Measurements from ENCODE around the gene FASN. TPM values are rescaled to one million over a fixed set of nuclear protein-coding genes. Genes with fewer than 3 reads are reported as not detected.

The FASN gene
- total RNA-seq, 4 donors from 2014 or later, result 30.3 to 63.6 (median 44.8) TPM

DNA sequence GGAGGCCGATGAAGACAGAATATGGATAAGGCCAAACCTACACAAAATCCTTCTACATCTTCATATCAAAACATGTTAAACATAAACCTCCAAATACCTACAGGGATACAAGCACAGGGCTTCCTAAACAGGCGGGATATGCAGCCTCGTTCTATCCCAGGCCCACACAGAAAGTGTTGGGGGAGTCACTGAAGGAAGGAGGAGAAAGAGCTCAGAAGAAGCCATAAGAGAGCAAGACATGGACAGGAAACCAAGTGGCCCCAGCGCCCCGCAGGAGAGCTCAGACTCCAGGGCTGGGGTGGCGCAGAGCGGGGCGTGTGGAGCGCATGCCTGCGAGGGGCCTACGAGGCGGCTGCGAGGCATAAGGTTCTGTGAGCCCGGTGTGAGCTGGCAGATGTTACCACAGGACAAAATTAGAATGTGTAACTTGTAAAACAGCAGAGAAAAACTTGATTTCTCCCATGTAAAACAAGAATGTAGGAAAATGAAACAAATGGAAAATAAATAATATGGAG is 11.0 kb upstream of the FASN start:
- TF ChIP-seq EP300 (IDR thresholded peaks at IDR 0.05), result no peak
- TF ChIP-seq, protein P1, sequence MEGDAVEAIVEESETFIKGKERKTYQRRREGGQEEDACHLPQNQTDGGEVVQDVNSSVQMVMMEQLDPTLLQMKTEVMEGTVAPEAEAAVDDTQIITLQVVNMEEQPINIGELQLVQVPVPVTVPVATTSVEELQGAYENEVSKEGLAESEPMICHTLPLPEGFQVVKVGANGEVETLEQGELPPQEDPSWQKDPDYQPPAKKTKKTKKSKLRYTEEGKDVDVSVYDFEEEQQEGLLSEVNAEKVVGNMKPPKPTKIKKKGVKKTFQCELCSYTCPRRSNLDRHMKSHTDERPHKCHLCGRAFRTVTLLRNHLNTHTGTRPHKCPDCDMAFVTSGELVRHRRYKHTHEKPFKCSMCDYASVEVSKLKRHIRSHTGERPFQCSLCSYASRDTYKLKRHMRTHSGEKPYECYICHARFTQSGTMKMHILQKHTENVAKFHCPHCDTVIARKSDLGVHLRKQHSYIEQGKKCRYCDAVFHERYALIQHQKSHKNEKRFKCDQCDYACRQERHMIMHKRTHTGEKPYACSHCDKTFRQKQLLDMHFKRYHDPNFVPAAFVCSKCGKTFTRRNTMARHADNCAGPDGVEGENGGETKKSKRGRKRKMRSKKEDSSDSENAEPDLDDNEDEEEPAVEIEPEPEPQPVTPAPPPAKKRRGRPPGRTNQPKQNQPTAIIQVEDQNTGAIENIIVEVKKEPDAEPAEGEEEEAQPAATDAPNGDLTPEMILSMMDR (IDR thresholded peaks at IDR 0.05), result no peak
- no peak for TF ChIP-seq POLR2AphosphoS5 (IDR thresholded peaks at IDR 0.05)
- no peak for TF ChIP-seq POLR2A (IDR thresholded peaks at IDR 0.05; ENCODE audit: low read depth)
- H3K27me3 ChIP-seq, result no peaks in the 10 kb centered on the region
- no peak for DNase-seq (ENCODE audit: extremely low spot score)
- H3K4me3 ChIP-seq, result no peak overlapping the region
- H3K36me3 ChIP-seq, result peaks cover 0 to 29% (median 14%) of the 10 kb centered on the region in 4 donors
- H3K9me3 ChIP-seq, result no peaks in the 10 kb centered on the region
- peak overlapping the region in 1 of 4 donors; percentile 14 for H3K27ac ChIP-seq (replicated peaks in 1 of 4)
- intact Hi-C loops (cut with DNase I), result no loop called here
- peaks cover 20 to 42% (median 32%) of the 10 kb centered on the region in 4 donors for H3K4me1 ChIP-seq
- 89% methylated on average over 14 of the region's 14 CpGs for WGBS

DNA sequence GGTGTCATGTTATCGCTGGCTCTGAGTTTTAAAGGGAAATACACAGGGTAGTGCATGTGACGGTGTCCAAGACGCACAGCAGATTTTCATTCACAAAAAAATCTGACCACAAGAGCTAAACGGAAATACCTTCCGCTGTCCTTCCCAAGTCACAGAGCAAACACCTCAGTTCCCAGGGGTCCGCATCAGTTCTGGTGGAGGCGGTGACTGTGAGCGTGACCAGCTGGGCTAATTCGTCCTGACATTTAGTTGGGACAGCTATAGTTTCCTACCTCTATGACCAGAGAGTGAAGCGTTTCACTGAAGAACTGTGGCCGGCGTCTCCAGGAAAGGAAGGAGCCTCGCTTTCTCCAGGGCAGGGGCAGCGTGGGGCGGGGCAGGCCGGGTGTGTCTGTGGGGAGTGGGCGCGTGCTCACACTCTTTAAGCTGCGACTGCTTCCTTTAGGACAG is 10.5 kb upstream of the FASN start:
- TF ChIP-seq POLR2A (IDR thresholded peaks at IDR 0.05; ENCODE audit: low read depth) (no peak), POLR2AphosphoS5 (IDR thresholded peaks at IDR 0.05) (no peak), EP300 (IDR thresholded peaks at IDR 0.05) (no peak)
- TF ChIP-seq, protein P1 (IDR thresholded peaks at IDR 0.05), result no peak
- no peaks in the 10 kb centered on the region for H3K9me3 ChIP-seq
- H3K36me3 ChIP-seq, result peaks cover 0 to 24% (median 11%) of the 10 kb centered on the region in 4 donors
- no peaks in the 10 kb centered on the region for H3K27me3 ChIP-seq
- H3K4me1 ChIP-seq, result peaks cover 23 to 47% (median 37%) of the 10 kb centered on the region in 4 donors
- H3K4me3 ChIP-seq, result no peak overlapping the region
- intact Hi-C loops (cut with DNase I), result no loop called here
- no peak for DNase-seq (ENCODE audit: extremely low spot score)
- peak overlapping the region in 1 of 4 donors; percentile 36 for H3K27ac ChIP-seq (replicated peaks in 1 of 4)
- 77% methylated on average over 19 of the region's 19 CpGs for WGBS

DNA sequence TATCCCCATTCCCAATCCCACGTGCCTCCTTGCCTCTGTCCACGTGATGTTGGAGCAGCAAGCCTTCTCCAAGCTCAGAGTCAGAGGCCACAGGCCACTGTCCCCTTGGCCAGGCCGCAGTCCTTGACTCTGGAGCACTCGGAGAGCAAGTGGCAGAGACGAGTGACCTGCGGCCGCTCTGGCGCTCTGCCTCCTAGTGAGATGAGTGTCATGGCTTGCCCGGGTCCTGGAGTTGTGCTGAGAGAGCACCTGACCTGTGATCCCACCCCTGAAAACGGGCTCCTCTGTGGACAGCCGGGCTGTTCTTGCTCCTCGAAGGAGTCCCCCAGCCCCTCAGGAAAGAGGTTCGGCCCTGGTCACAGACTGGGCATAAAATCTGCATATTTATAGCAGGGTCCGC is 10.0 kb upstream of the FASN start:
- Histone ChIP-seq H3K27ac (replicated peaks in 1 of 4) (peak overlapping the region in 1 of 4 donors; percentile 36), H3K4me3 (no peak overlapping the region), H3K4me1 (peaks cover 23 to 52% (median 42%) of the 10 kb centered on the region in 4 donors), H3K36me3 (peaks cover 0 to 20% (median 6%) of the 10 kb centered on the region in 4 donors), H3K9me3 (no peaks in the 10 kb centered on the region), H3K27me3 (no peaks in the 10 kb centered on the region)
- WGBS, result 75% methylated on average over 14 of the region's 14 CpGs
- DNase-seq (ENCODE audit: extremely low spot score), result no peak
- no peak for TF ChIP-seq POLR2A (IDR thresholded peaks at IDR 0.05; ENCODE audit: low read depth)
- TF ChIP-seq, protein P1 (IDR thresholded peaks at IDR 0.05), result no peak
- no peak for TF ChIP-seq EP300 (IDR thresholded peaks at IDR 0.05)
- TF ChIP-seq POLR2AphosphoS5 (IDR thresholded peaks at IDR 0.05), result no peak
- intact Hi-C loops (cut with DNase I), result no loop called here

DNA sequence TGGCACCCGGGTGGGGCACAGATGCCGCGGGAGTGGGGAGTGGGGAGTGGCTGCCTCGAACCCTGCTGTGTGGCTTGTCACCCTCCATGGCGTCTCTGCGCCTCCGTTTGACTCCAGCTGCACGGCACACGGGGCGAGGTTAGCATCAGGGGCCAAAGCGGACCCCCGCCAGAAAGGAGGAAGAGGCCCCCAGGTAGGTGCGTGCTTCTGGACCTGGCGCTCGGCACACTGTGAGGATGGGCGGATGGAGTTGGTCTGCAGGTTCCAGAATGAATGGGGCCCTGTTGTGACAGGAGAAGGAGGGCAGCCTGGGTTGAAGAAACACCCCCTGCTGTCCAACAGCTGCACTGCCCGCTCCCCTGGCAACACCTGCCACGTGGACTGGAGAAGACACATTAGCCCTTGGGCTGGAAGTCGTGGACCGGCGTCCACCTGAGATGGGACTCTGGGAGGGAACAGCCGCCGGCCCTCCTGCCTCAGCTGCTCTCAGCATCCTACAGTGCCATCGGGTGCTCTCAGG is 9.4 kb upstream of the FASN start:
- TF ChIP-seq POLR2A (IDR thresholded peaks at IDR 0.05; ENCODE audit: low read depth), result no peak
- TF ChIP-seq, protein P1 (IDR thresholded peaks at IDR 0.05), result peak in 2 of 3 experiments; percentile 18 to 23
- H3K27ac ChIP-seq (replicated peaks in 1 of 4), result peak overlapping the region in 2 of 4 donors; percentile 48 to 62
- peaks cover 0 to 13% (median 2%) of the 10 kb centered on the region in 4 donors for H3K36me3 ChIP-seq
- H3K4me1 ChIP-seq, result peaks cover 23 to 58% (median 44%) of the 10 kb centered on the region in 4 donors
- H3K9me3 ChIP-seq, result no peaks in the 10 kb centered on the region
- DNase-seq (ENCODE audit: extremely low spot score), result no peak
- no peak overlapping the region for H3K4me3 ChIP-seq
- WGBS, result 84% methylated on average over 14 of the region's 24 CpGs
- intact Hi-C loops (cut with DNase I), result no loop called here
- H3K27me3 ChIP-seq, result no peaks in the 10 kb centered on the region
